ENCODE data around the gene UBALD1. TPM values are rescaled to one million over a fixed set of nuclear protein-coding genes. Genes with fewer than 3 reads are reported as not detected.

UBALD1 gene
- total and polyA plus RNA-seq, 2 donors: 5.9 to 20.4 TPM

GRCh38 chr16:4613636-4614570 lies 785 bp downstream of the UBALD1 start:
- H3K4me3 ChIP-seq (ENCODE audit: low read length in 2 of 2): peak overlapping the region; percentile 53 to 77
- H3K36me3 ChIP-seq (ENCODE audit: control insufficient read depth in 2 of 2, insufficient read depth in 2 of 2, low read length in 1 of 2): peaks cover 6 to 11% of the 10 kb centered on the region in 2 donors
- WGBS: 3% methylated on average over 92 of the region's 92 CpGs
- DNase-seq (ENCODE audit: low read depth in 6 of 9, low spot score in 9 of 9): peak in 4 of 9 donors; percentile 10 to 49 (median 35)
- H3K27ac ChIP-seq (ENCODE audit: low read depth in 1 of 2, low read length in 1 of 2): no peak overlapping the region
- H3K9me3 ChIP-seq (ENCODE audit: control insufficient read depth in 2 of 2, insufficient read depth in 1 of 2, low read length in 1 of 2): no peaks in the 10 kb centered on the region
- H3K4me1 ChIP-seq (ENCODE audit: control insufficient read depth in 2 of 2, insufficient read depth in 2 of 2, low read length in 2 of 2): peaks cover 20 to 44% of the 10 kb centered on the region in 2 donors
- no peaks in the 10 kb centered on the region for H3K27me3 ChIP-seq (ENCODE audit: control insufficient read depth in 2 of 2, insufficient read depth in 1 of 2, low read length in 1 of 2)

- Histone ChIP-seq H3K27me3 (ENCODE audit: control insufficient read depth in 2 of 2, insufficient read depth in 1 of 2, low read length in 1 of 2) (no peaks in the 10 kb centered on the region), H3K36me3 (ENCODE audit: control insufficient read depth in 2 of 2, insufficient read depth in 2 of 2, low read length in 1 of 2) (peaks cover 12 to 19% of the 10 kb centered on the region in 2 donors), H3K4me3 (ENCODE audit: low read length in 2 of 2) (peak overlapping the region; percentile 53 to 77), H3K27ac (ENCODE audit: low read depth in 1 of 2, low read length in 1 of 2) (no peak overlapping the region), H3K4me1 (ENCODE audit: control insufficient read depth in 2 of 2, insufficient read depth in 2 of 2, low read length in 2 of 2) (peaks cover 20 to 44% of the 10 kb centered on the region in 2 donors), H3K9me3 (ENCODE audit: control insufficient read depth in 2 of 2, insufficient read depth in 1 of 2, low read length in 1 of 2) (no peaks in the 10 kb centered on the region)
- no peak for DNase-seq (ENCODE audit: low read depth in 6 of 9, low spot score in 9 of 9)
- 88% methylated on average over 14 of the region's 14 CpGs for WGBS
These were observed 1.6 kb downstream of the UBALD1 start for GRCh38 chr16:4612977-4613635.

- Histone ChIP-seq H3K4me3 (ENCODE audit: low read length in 2 of 2) (no peak overlapping the region), H3K27ac (ENCODE audit: low read depth in 1 of 2, low read length in 1 of 2) (no peak overlapping the region), H3K36me3 (ENCODE audit: control insufficient read depth in 2 of 2, insufficient read depth in 2 of 2, low read length in 1 of 2) (peaks cover 17 to 25% of the 10 kb centered on the region in 2 donors), H3K9me3 (ENCODE audit: control insufficient read depth in 2 of 2, insufficient read depth in 1 of 2, low read length in 1 of 2) (no peaks in the 10 kb centered on the region), H3K27me3 (ENCODE audit: control insufficient read depth in 2 of 2, insufficient read depth in 1 of 2, low read length in 1 of 2) (no peaks in the 10 kb centered on the region), H3K4me1 (ENCODE audit: control insufficient read depth in 2 of 2, insufficient read depth in 2 of 2, low read length in 2 of 2) (peaks cover 20 to 38% of the 10 kb centered on the region in 2 donors)
- DNase-seq (ENCODE audit: low read depth in 6 of 9, low spot score in 9 of 9): no peak
- WGBS: 92% methylated on average over 7 of the region's 7 CpGs
These were observed 2.2 kb downstream of the UBALD1 start for GRCh38 chr16:4612474-4612931.

- Histone ChIP-seq H3K27me3 (ENCODE audit: control insufficient read depth in 2 of 2, insufficient read depth in 1 of 2, low read length in 1 of 2) (no peaks in the 10 kb centered on the region), H3K9me3 (ENCODE audit: control insufficient read depth in 2 of 2, insufficient read depth in 1 of 2, low read length in 1 of 2) (no peaks in the 10 kb centered on the region), H3K36me3 (ENCODE audit: control insufficient read depth in 2 of 2, insufficient read depth in 2 of 2, low read length in 1 of 2) (peaks cover 20 to 28% of the 10 kb centered on the region in 2 donors), H3K27ac (ENCODE audit: low read depth in 1 of 2, low read length in 1 of 2) (no peak overlapping the region), H3K4me3 (ENCODE audit: low read length in 2 of 2) (no peak overlapping the region), H3K4me1 (ENCODE audit: control insufficient read depth in 2 of 2, insufficient read depth in 2 of 2, low read length in 2 of 2) (peaks cover 15 to 28% of the 10 kb centered on the region in 2 donors)
- no peak for DNase-seq (ENCODE audit: low read depth in 6 of 9, low spot score in 9 of 9)
- WGBS: 98% methylated on average over 22 of the region's 22 CpGs
These were observed 3.2 kb downstream of the UBALD1 start for GRCh38 chr16:4611337-4612021.

- Histone ChIP-seq H3K4me1 (ENCODE audit: control insufficient read depth in 2 of 2, insufficient read depth in 2 of 2, low read length in 2 of 2) (peaks cover 11 to 20% of the 10 kb centered on the region in 2 donors), H3K27me3 (ENCODE audit: control insufficient read depth in 2 of 2, insufficient read depth in 1 of 2, low read length in 1 of 2) (no peaks in the 10 kb centered on the region), H3K27ac (ENCODE audit: low read depth in 1 of 2, low read length in 1 of 2) (no peak overlapping the region), H3K36me3 (ENCODE audit: control insufficient read depth in 2 of 2, insufficient read depth in 2 of 2, low read length in 1 of 2) (peaks cover 20 to 28% of the 10 kb centered on the region in 2 donors), H3K9me3 (ENCODE audit: control insufficient read depth in 2 of 2, insufficient read depth in 1 of 2, low read length in 1 of 2) (no peaks in the 10 kb centered on the region), H3K4me3 (ENCODE audit: low read length in 2 of 2) (no peak overlapping the region)
- DNase-seq (ENCODE audit: low read depth in 6 of 9, low spot score in 9 of 9): no peak
- WGBS: 94% methylated on average over 32 of the region's 32 CpGs
These were observed 4.4 kb downstream of the UBALD1 start for GRCh38 chr16:4610011-4611005.

GRCh38 chr16:4609200-4610010 lies 5.3 kb downstream of the UBALD1 start:
- Histone ChIP-seq H3K4me1 (ENCODE audit: control insufficient read depth in 2 of 2, insufficient read depth in 2 of 2, low read length in 2 of 2) (peaks cover 7 to 14% of the 10 kb centered on the region in 2 donors), H3K27ac (ENCODE audit: low read depth in 1 of 2, low read length in 1 of 2) (no peak overlapping the region), H3K4me3 (ENCODE audit: low read length in 2 of 2) (no peak overlapping the region), H3K36me3 (ENCODE audit: control insufficient read depth in 2 of 2, insufficient read depth in 2 of 2, low read length in 1 of 2) (peaks cover 20 to 28% of the 10 kb centered on the region in 2 donors), H3K9me3 (ENCODE audit: control insufficient read depth in 2 of 2, insufficient read depth in 1 of 2, low read length in 1 of 2) (no peaks in the 10 kb centered on the region), H3K27me3 (ENCODE audit: control insufficient read depth in 2 of 2, insufficient read depth in 1 of 2, low read length in 1 of 2) (no peaks in the 10 kb centered on the region)
- no peak for DNase-seq (ENCODE audit: low read depth in 6 of 9, low spot score in 9 of 9)
- 95% methylated on average over 45 of the region's 45 CpGs for WGBS

GRCh38 chr16:4608704-4608980 lies 6.0 kb downstream of the UBALD1 start:
- WGBS: 40% methylated on average over 8 of the region's 8 CpGs
- H3K9me3 ChIP-seq (ENCODE audit: control insufficient read depth in 2 of 2, insufficient read depth in 1 of 2, low read length in 1 of 2): no peaks in the 10 kb centered on the region
- DNase-seq (ENCODE audit: low read depth in 6 of 9, low spot score in 9 of 9): no peak

More at GRCh38 chr16:4608704-4608980, 6.0 kb downstream of the UBALD1 start:
- Histone ChIP-seq H3K27ac (ENCODE audit: low read depth in 1 of 2, low read length in 1 of 2) (no peak overlapping the region), H3K27me3 (ENCODE audit: control insufficient read depth in 2 of 2, insufficient read depth in 1 of 2, low read length in 1 of 2) (no peaks in the 10 kb centered on the region), H3K4me1 (ENCODE audit: control insufficient read depth in 2 of 2, insufficient read depth in 2 of 2, low read length in 2 of 2) (peaks cover 5 to 12% of the 10 kb centered on the region in 2 donors), H3K36me3 (ENCODE audit: control insufficient read depth in 2 of 2, insufficient read depth in 2 of 2, low read length in 1 of 2) (peaks cover 20 to 28% of the 10 kb centered on the region in 2 donors), H3K4me3 (ENCODE audit: low read length in 2 of 2) (no peak overlapping the region)

All from thymus (tissue), 11 donors.